ENCODE measurements around the gene IMMP2L.

The IMMP2L gene

GRCh38 chr7:111045449-111045848 lies 516.8 kb downstream of the IMMP2L start:
- DNase-seq (no peak), ATAC-seq (ENCODE audit: insufficient read depth, low read depth) (no peak)
- Histone ChIP-seq H3K36me3 (ENCODE audit: insufficient read depth, low read length) (no peaks in the 10 kb centered on the region), H3K4me1 (ENCODE audit: insufficient read depth, low read length) (peaks cover 3% of the 10 kb centered on the region; the same call in 1 of the 2 replicates), H2AFZ (ENCODE audit: low read depth, low read length) (no peak overlapping the region), H3K79me2 (ENCODE audit: insufficient read depth, low read length) (no peaks in the 10 kb centered on the region), H3K4me3 (ENCODE audit: low read depth in 1 of 2, low read length in 2 of 2) (no peak overlapping the region), H3K9me3 (ENCODE audit: insufficient read depth, low read length, severe bottlenecking) (no peaks in the 10 kb centered on the region), H4K20me1 (ENCODE audit: insufficient read depth, low read length) (no peaks in the 10 kb centered on the region), H3K27me3 (ENCODE audit: insufficient read depth, low read length, poor library complexity) (no peaks in the 10 kb centered on the region), H3K4me2 (ENCODE audit: insufficient read depth, low read length) (no peak overlapping the region), H3K9ac (ENCODE audit: low read depth, low read length) (no peak overlapping the region), H3K27ac (ENCODE audit: low read length) (no peak overlapping the region)
- TF ChIP-seq EZH2 (IDR thresholded peaks at IDR 0.05; ENCODE audit: borderline replicate concordance, low read depth, low read length, severe bottlenecking), result no peak

- DNase-seq (no peak), ATAC-seq (ENCODE audit: insufficient read depth, low read depth) (no peak)
- Histone ChIP-seq H3K9me3 (ENCODE audit: insufficient read depth, low read length, severe bottlenecking) (no peaks in the 10 kb centered on the region), H3K36me3 (ENCODE audit: insufficient read depth, low read length) (no peaks in the 10 kb centered on the region), H3K79me2 (ENCODE audit: insufficient read depth, low read length) (no peaks in the 10 kb centered on the region), H3K9ac (ENCODE audit: low read depth, low read length) (no peak overlapping the region), H3K4me1 (ENCODE audit: insufficient read depth, low read length) (peaks cover 3% of the 10 kb centered on the region; the same call in 1 of the 2 replicates), H3K4me2 (ENCODE audit: insufficient read depth, low read length) (no peak overlapping the region), H2AFZ (ENCODE audit: low read depth, low read length) (no peak overlapping the region), H3K27me3 (ENCODE audit: insufficient read depth, low read length, poor library complexity) (no peaks in the 10 kb centered on the region), H4K20me1 (ENCODE audit: insufficient read depth, low read length) (no peaks in the 10 kb centered on the region), H3K27ac (ENCODE audit: low read length) (no peak overlapping the region), H3K4me3 (ENCODE audit: low read depth in 1 of 2, low read length in 2 of 2) (no peak overlapping the region)
- TF ChIP-seq EZH2 (IDR thresholded peaks at IDR 0.05; ENCODE audit: borderline replicate concordance, low read depth, low read length, severe bottlenecking) (no peak), CTCF (IDR thresholded peaks at IDR 0.05; ENCODE audit: borderline replicate concordance, extremely low read depth, low read length, poor library complexity, severe bottlenecking) (no peak)
Measured at GRCh38 chr7:111043561-111043960, 518.7 kb downstream of the IMMP2L start.

GRCh38 chr7:111042842-111043241 lies 519.5 kb downstream of the IMMP2L start:
- H3K4me1 ChIP-seq (ENCODE audit: insufficient read depth, low read length), result peaks cover 3% of the 10 kb centered on the region; the same call in 1 of the 2 replicates
- H3K9me3 ChIP-seq (ENCODE audit: insufficient read depth, low read length, severe bottlenecking), result no peaks in the 10 kb centered on the region
- no peak overlapping the region for H3K27ac ChIP-seq (ENCODE audit: low read length)
- no peak overlapping the region for H3K4me3 ChIP-seq (ENCODE audit: low read depth in 1 of 2, low read length in 2 of 2)
- no peaks in the 10 kb centered on the region for H4K20me1 ChIP-seq (ENCODE audit: insufficient read depth, low read length)
- H3K36me3 ChIP-seq (ENCODE audit: insufficient read depth, low read length), result no peaks in the 10 kb centered on the region
- no peak overlapping the region for H3K9ac ChIP-seq (ENCODE audit: low read depth, low read length)
- no peaks in the 10 kb centered on the region for H3K27me3 ChIP-seq (ENCODE audit: insufficient read depth, low read length, poor library complexity)
- H3K4me2 ChIP-seq (ENCODE audit: insufficient read depth, low read length), result no peak overlapping the region
- DNase-seq, result no peak
- H3K79me2 ChIP-seq (ENCODE audit: insufficient read depth, low read length), result no peaks in the 10 kb centered on the region
- TF ChIP-seq EZH2 (IDR thresholded peaks at IDR 0.05; ENCODE audit: borderline replicate concordance, low read depth, low read length, severe bottlenecking) (no peak), CTCF (IDR thresholded peaks at IDR 0.05; ENCODE audit: borderline replicate concordance, extremely low read depth, low read length, poor library complexity, severe bottlenecking) (no peak)
- no peak overlapping the region for H2AFZ ChIP-seq (ENCODE audit: low read depth, low read length)
- ATAC-seq (ENCODE audit: insufficient read depth, low read depth), result no peak

GRCh38 chr7:111041577-111041976 lies 520.7 kb downstream of the IMMP2L start:
- DNase-seq (no peak), ATAC-seq (ENCODE audit: insufficient read depth, low read depth) (peak; percentile 58; the same call in 2 of the 3 replicates)
- H3K4me3 ChIP-seq (ENCODE audit: low read depth in 1 of 2, low read length in 2 of 2), result no peak overlapping the region
- TF ChIP-seq CTCF (IDR thresholded peaks at IDR 0.05; ENCODE audit: borderline replicate concordance, extremely low read depth, low read length, poor library complexity, severe bottlenecking), result no peak
- no peak overlapping the region for H3K4me2 ChIP-seq (ENCODE audit: insufficient read depth, low read length)
- H3K9me3 ChIP-seq (ENCODE audit: insufficient read depth, low read length, severe bottlenecking), result no peaks in the 10 kb centered on the region
- no peaks in the 10 kb centered on the region for H3K36me3 ChIP-seq (ENCODE audit: insufficient read depth, low read length)
- H3K79me2 ChIP-seq (ENCODE audit: insufficient read depth, low read length), result no peaks in the 10 kb centered on the region
- H3K9ac ChIP-seq (ENCODE audit: low read depth, low read length), result no peak overlapping the region
- H3K27ac ChIP-seq (ENCODE audit: low read length), result no peak overlapping the region; the same call in 1 of the 2 replicates
- no peaks in the 10 kb centered on the region for H4K20me1 ChIP-seq (ENCODE audit: insufficient read depth, low read length)
- no peaks in the 10 kb centered on the region for H3K27me3 ChIP-seq (ENCODE audit: insufficient read depth, low read length, poor library complexity)
- H3K4me1 ChIP-seq (ENCODE audit: insufficient read depth, low read length), result peaks cover 3% of the 10 kb centered on the region; the same call in 1 of the 2 replicates
- no peak overlapping the region for H2AFZ ChIP-seq (ENCODE audit: low read depth, low read length)
